Stomach smooth muscle (tissue), 2 donors: ENCODE data around the gene MTM1.

Source experiments
- H3K27ac ChIP-seq: one replicate; pipeline ENCODE4 v1.7.0; 2013; ENCODE audit warnings: mild to moderate bottlenecking, low read length, inconsistent platforms
- H3K27me3 ChIP-seq, 2 donors: one replicate each; pipeline ENCODE4 v1.7.0; 2013; ENCODE audit warnings: low read length in 2 of 2; ENCODE audit not compliant: insufficient read depth in 2 of 2, control insufficient read depth in 1 of 2
- H3K36me3 ChIP-seq, 2 donors: one replicate each; pipeline ENCODE4 v1.7.0; 2013; ENCODE audit warnings: low read length in 2 of 2; ENCODE audit not compliant: control insufficient read depth in 2 of 2, insufficient read depth in 2 of 2
- H3K4me1 ChIP-seq: one replicate; pipeline ENCODE4 v1.7.0; 2013; ENCODE audit warnings: low read length; ENCODE audit not compliant: control insufficient read depth, insufficient read depth
- H3K4me3 ChIP-seq, 2 donors: one replicate each; pipeline ENCODE4 v1.7.0; 2013; ENCODE audit warnings: low read length in 2 of 2
- H3K9ac ChIP-seq, 2 donors: one replicate each; pipeline ENCODE4 v1.7.0; 2013; ENCODE audit warnings: low read length in 2 of 2, mild to moderate bottlenecking in 1 of 2
- H3K9me3 ChIP-seq, 2 donors: one replicate each; pipeline ENCODE4 v1.7.0; 2013; ENCODE audit warnings: low read length in 2 of 2; ENCODE audit not compliant: control insufficient read depth in 2 of 2
- donor health status: healthy.
- donor health status: Pancreatic carcinoma.

MTM1 gene

GRCh38 chrX:150568320-150569154 is at the start of gene MTM1:
Gene MTM1, plus strand, starts transcription at chrX:150568621. Its CDS starts 23,994 bp downstream, at chrX:150592615.
- H3K4me1 ChIP-seq: peaks cover 3% of the 10 kb centered on the region

GRCh38 chrX:150522494-150522893 is 45.9 kb upstream of the MTM1 start:
- Histone ChIP-seq H3K9me3 (no peaks in the 10 kb centered on the region), H3K9ac (no peak overlapping the region), H3K4me3 (no peak overlapping the region), H3K4me1 (no peaks in the 10 kb centered on the region), H3K27me3 (no peaks in the 10 kb centered on the region), H3K27ac (no peak overlapping the region), H3K36me3 (no peaks in the 10 kb centered on the region)

More at GRCh38 chrX:150568320-150569154, at the start of gene MTM1:
- Histone ChIP-seq H3K27ac (peak within 1 kb of the TSS; percentile 62), H3K27me3 (peaks cover 0 to 3% of the 10 kb centered on the region in 2 donors), H3K9me3 (no peaks in the 10 kb centered on the region), H3K9ac (peak within 1 kb of the TSS; percentile 58 to 69), H3K36me3 (no peaks in the 10 kb centered on the region), H3K4me3 (peak within 1 kb of the TSS; percentile 62 to 76)

DNA sequence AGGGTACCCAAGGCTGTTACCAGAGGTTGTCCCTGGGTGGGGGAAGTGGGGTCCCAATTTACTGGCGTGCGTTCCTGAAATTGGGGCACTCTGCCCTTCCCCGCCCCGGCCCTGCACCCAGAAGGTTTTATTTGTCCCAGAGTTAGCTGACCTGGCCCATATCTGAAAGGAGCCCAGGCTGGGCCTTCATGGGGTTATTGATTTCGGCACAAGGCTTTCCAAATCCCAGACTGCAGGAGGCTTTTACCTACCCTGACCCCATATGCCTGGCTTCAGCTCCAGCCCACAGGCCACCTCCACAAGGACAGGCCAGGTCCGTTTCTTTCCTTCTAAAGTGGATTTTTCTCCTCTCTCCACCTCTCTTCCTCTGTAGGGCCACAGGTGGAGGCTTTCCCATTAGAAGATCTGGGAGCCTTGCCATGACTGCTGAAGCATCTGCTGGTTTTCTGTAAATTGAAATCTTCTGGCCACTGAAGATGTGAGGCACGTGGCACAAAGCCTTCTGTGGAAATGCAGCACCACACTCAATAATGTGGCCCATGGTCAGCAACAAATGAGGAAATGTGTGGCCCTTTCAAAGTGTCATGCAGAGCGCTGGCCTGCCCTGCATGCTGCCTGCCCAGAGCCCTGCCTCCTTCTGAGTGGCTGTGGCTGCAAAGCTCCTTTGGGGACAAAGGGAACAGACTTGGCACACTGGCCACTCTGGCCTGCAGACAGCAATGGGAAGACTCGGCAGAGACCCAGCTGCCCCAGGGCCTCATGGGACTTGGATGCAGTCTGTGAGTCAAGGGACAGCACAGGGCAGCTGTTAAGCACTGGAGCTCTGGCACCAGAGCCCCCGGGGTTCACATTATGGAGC is 43.1 kb upstream of the MTM1 start:
- no peak overlapping the region for H3K4me3 ChIP-seq
- H3K27ac ChIP-seq: no peak overlapping the region
- no peaks in the 10 kb centered on the region for H3K27me3 ChIP-seq
- H3K36me3 ChIP-seq: no peaks in the 10 kb centered on the region
- no peaks in the 10 kb centered on the region for H3K4me1 ChIP-seq
- H3K9me3 ChIP-seq: no peaks in the 10 kb centered on the region
- H3K9ac ChIP-seq: no peak overlapping the region

- H3K4me3 ChIP-seq: no peak overlapping the region
- no peaks in the 10 kb centered on the region for H3K9me3 ChIP-seq
- H3K27me3 ChIP-seq: no peaks in the 10 kb centered on the region
- no peaks in the 10 kb centered on the region for H3K36me3 ChIP-seq
- H3K27ac ChIP-seq: no peak overlapping the region
- H3K9ac ChIP-seq: no peak overlapping the region
- no peaks in the 10 kb centered on the region for H3K4me1 ChIP-seq
Observed at GRCh38 chrX:150526692-150527091, 41.7 kb upstream of the MTM1 start.

- Histone ChIP-seq H3K27me3 (no peaks in the 10 kb centered on the region), H3K4me3 (no peak overlapping the region), H3K27ac (no peak overlapping the region), H3K9ac (no peak overlapping the region), H3K4me1 (no peaks in the 10 kb centered on the region), H3K9me3 (no peaks in the 10 kb centered on the region), H3K36me3 (no peaks in the 10 kb centered on the region)
Observed at GRCh38 chrX:150527108-150527507, 41.3 kb upstream of the MTM1 start.

GRCh38 chrX:150529587-150529986 is 38.8 kb upstream of the MTM1 start:
- no peak overlapping the region for H3K9ac ChIP-seq
- H3K27ac ChIP-seq: no peak overlapping the region
- H3K9me3 ChIP-seq: no peaks in the 10 kb centered on the region
- H3K36me3 ChIP-seq: no peaks in the 10 kb centered on the region
- H3K4me1 ChIP-seq: no peaks in the 10 kb centered on the region
- no peak overlapping the region for H3K4me3 ChIP-seq
- peaks cover 0 to 2% of the 10 kb centered on the region in 2 donors for H3K27me3 ChIP-seq

DNA sequence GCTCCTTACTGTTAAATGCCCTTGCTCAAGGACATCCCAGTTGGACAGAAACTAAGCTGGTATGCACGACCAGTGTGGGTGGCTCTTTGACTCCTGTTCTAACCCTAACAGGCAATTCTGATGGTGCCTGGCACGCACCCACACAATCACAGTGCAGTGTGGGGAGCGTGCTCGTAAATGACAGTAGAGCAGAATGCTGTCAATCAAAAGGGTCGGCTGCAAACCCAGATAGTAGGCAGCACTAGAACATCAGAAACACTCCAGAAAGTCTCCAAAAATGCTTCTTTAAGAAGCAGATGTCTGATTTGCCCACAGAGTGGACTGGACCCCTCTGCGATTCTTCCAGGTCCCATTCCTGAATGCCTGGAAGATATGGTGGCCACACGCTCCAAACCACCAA is 37.6 kb upstream of the MTM1 start:
- Histone ChIP-seq H3K9ac (no peak overlapping the region), H3K27ac (no peak overlapping the region), H3K27me3 (peaks cover 0 to 2% of the 10 kb centered on the region in 2 donors), H3K4me3 (no peak overlapping the region), H3K36me3 (no peaks in the 10 kb centered on the region), H3K4me1 (no peaks in the 10 kb centered on the region), H3K9me3 (peaks cover 0 to 4% of the 10 kb centered on the region in 2 donors)

GRCh38 chrX:150531467-150531866 is 37.0 kb upstream of the MTM1 start:
- Histone ChIP-seq H3K27ac (no peak overlapping the region), H3K9me3 (peaks cover under 1 to 7% of the 10 kb centered on the region in 2 donors), H3K4me3 (no peak overlapping the region)

GRCh38 chrX:150533863-150534262 is 34.6 kb upstream of the MTM1 start:
- no peak overlapping the region for H3K4me3 ChIP-seq
- H3K27me3 ChIP-seq: peaks cover 0 to 3% of the 10 kb centered on the region in 2 donors
- H3K9me3 ChIP-seq: peaks cover 4 to 17% of the 10 kb centered on the region in 2 donors
- no peaks in the 10 kb centered on the region for H3K36me3 ChIP-seq
- no peak overlapping the region for H3K9ac ChIP-seq
- H3K4me1 ChIP-seq: no peaks in the 10 kb centered on the region
- no peak overlapping the region for H3K27ac ChIP-seq

More at GRCh38 chrX:150531467-150531866, 37.0 kb upstream of the MTM1 start:
- Histone ChIP-seq H3K36me3 (no peaks in the 10 kb centered on the region), H3K27me3 (peaks cover 0 to 2% of the 10 kb centered on the region in 2 donors), H3K4me1 (no peaks in the 10 kb centered on the region), H3K9ac (no peak overlapping the region)

GRCh38 chrX:150536455-150537116 is 31.8 kb upstream of the MTM1 start:
- no peaks in the 10 kb centered on the region for H3K36me3 ChIP-seq
- no peaks in the 10 kb centered on the region for H3K4me1 ChIP-seq
- peaks cover 0 to 3% of the 10 kb centered on the region in 2 donors for H3K27me3 ChIP-seq
- H3K4me3 ChIP-seq: no peak overlapping the region
- no peak overlapping the region for H3K27ac ChIP-seq
- peaks cover 4 to 17% of the 10 kb centered on the region in 2 donors for H3K9me3 ChIP-seq
- no peak overlapping the region for H3K9ac ChIP-seq
